Vagina (tissue), 2 donors: ENCODE measurements around the gene DPEP3. TPM values are rescaled to one million over a fixed set of nuclear protein-coding genes. Genes with fewer than 3 reads are reported as not detected.
"Not testable (repeated sequence)": the region's sequence is repeated elsewhere in the genome, so short reads cannot be mapped to it uniquely, and the experiment has no call there.

Source experiments
- DNase-seq, 2 donors: peaks; one replicate each; pipeline ENCODE4 v3.0.0-alpha.2; 2017; ENCODE audit errors: extremely low spot score in 2 of 2
- H3K27ac ChIP-seq: fragments of 200-600 bp; sonication (generic); one replicate; pipeline ENCODE4 v1.5.1; 2019
- H3K27me3 ChIP-seq: fragments of 200-600 bp; sonication (generic); one replicate; pipeline ENCODE4 v1.5.1; 2019
- H3K36me3 ChIP-seq, 2 donors: fragments of 200-600 bp; sonication (generic); one replicate each; pipeline ENCODE4 v1.5.1; 2017 to 2019
- H3K4me1 ChIP-seq: fragments of 200-600 bp; sonication (generic); one replicate; pipeline ENCODE4 v1.5.1; 2019
- H3K4me3 ChIP-seq, 2 donors: fragments of 200-600 bp; sonication (generic); 1 replicate in 1 of 2; 2 replicates in 1 of 2; pipeline ENCODE4 v1.5.1; 2016 to 2019
- H3K9me3 ChIP-seq: fragments of 200-600 bp; sonication (generic); one replicate; pipeline ENCODE4 v1.5.1; 2019
- POLR2A ChIP-seq, 2 donors: fragments of 450-650 bp; IDR thresholded peaks; one replicate each; pipeline ENCODE4 v1.6.1; 2017; ENCODE audit warnings: antibody characterized with exemption in 2 of 2, mild to moderate bottlenecking in 2 of 2, moderate library complexity in 2 of 2
- POLR2AphosphoS5 ChIP-seq, 2 donors: sonication (generic); formaldehyde crosslinking; IDR thresholded peaks; one replicate each; pipeline ENCODE4 v1.9.0; 2017; ENCODE audit warnings: antibody characterized with exemption in 2 of 2, mild to moderate bottlenecking in 2 of 2, low read depth in 1 of 2; ENCODE audit not compliant: insufficient read depth in 1 of 2
- intact Hi-C: fragments of 100-400 bp; cut with DNase I; formaldehyde crosslinking; loops from one replicate; pipeline ENCODE4 v1.15.1; 2023
- total RNA-seq: library from RNA; depleted of rRNA; stranded (reverse); fragments of >200 nt; gene quantifications from one replicate; pipeline ENCODE4 v1.2.3, GENCODE V29; 2016
- TF ChIP-seq, protein P1 (sequence below), 3 experiments: fragments of 450-650 bp in 2 of 3; fragments of 200-600 bp in 1 of 3; sonication (generic) in 1 of 3; IDR thresholded peaks; one replicate each; pipeline ENCODE4 v1.5.1; 2017 to 2019; ENCODE audit warnings: antibody characterized with exemption in 3 of 3, mild to moderate bottlenecking in 2 of 3, moderate library complexity in 2 of 3

Gene DPEP3
- total RNA-seq, 1 donor from 2014 or later = not detected

DNA sequence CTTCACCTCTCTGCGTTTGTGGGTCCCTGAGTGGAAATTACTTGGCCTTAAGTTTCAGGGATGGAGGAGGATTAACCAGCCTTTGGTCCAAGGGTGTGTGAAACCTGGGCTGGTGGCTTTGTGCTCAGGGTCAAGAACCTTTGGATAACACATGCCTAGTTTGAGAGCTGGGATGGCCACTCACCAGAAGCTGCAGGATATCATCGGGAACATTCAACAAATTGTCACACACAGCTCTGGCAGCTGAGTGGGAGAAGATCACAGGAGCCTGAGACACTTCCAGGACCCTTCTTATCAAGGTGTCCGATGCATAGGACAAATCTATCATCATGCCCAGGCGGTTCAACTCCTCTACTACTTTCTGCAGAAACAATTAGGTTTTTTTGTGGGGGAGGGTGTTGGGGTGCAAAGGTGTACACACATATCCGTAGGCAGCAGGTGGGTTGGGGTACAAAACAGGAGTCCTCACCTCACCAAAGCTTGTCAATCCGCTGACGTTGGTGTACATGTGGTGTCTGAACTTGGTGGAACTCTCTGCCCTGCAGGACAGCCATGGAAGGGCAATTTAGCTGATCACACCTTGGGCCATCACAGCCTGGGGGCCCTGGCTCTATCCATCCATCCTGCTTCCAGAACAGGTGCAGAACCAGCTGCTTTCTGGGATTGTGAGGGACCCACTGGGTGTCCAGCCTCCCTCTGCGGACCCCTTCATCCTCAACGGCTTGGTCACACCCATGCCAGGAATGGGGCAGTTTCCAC, 2.7 kb downstream of the DPEP3 start:
- intact Hi-C loops = no loop called here

DNA sequence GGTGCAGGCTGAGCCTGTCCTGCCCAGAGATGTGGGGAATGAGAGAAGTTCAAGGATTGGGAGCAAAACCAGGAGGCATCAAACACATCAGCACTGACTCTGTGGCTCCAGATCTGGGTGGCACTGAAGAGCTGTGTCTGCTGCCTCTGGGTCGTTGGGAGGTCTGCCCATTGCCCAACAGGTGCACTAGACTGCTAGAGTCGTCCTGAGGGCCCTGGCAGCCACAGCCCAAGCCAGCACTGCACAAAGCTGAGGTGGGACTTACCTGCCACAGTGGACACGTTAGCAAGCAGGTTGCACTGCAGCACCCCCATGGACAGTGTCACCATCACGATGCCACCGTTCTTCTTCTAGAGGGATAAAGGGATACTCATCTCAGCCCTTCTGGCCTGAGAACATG, 3.3 kb downstream of the DPEP3 start:
- no peak overlapping the region for H3K27ac ChIP-seq
- intact Hi-C loops = no loop called here
- no peaks in the 10 kb centered on the region for H3K27me3 ChIP-seq
- no peaks in the 10 kb centered on the region for H3K9me3 ChIP-seq
- no peaks in the 10 kb centered on the region for H3K36me3 ChIP-seq
- DNase-seq = no peak
- no peaks in the 10 kb centered on the region for H3K4me1 ChIP-seq
- TF ChIP-seq, protein P1, sequence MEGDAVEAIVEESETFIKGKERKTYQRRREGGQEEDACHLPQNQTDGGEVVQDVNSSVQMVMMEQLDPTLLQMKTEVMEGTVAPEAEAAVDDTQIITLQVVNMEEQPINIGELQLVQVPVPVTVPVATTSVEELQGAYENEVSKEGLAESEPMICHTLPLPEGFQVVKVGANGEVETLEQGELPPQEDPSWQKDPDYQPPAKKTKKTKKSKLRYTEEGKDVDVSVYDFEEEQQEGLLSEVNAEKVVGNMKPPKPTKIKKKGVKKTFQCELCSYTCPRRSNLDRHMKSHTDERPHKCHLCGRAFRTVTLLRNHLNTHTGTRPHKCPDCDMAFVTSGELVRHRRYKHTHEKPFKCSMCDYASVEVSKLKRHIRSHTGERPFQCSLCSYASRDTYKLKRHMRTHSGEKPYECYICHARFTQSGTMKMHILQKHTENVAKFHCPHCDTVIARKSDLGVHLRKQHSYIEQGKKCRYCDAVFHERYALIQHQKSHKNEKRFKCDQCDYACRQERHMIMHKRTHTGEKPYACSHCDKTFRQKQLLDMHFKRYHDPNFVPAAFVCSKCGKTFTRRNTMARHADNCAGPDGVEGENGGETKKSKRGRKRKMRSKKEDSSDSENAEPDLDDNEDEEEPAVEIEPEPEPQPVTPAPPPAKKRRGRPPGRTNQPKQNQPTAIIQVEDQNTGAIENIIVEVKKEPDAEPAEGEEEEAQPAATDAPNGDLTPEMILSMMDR (IDR thresholded peaks at IDR 0.05) = no peak
- TF ChIP-seq POLR2AphosphoS5 (IDR thresholded peaks at IDR 0.05; ENCODE audit: insufficient read depth in 1 of 2, low read depth in 1 of 2) (no peak), POLR2A (IDR thresholded peaks at IDR 0.05) (no peak)
- no peak overlapping the region for H3K4me3 ChIP-seq

More for the DNA sequence above, 2.7 kb downstream of the DPEP3 start:
- Histone ChIP-seq H3K36me3 (no peaks in the 10 kb centered on the region), H3K4me1 (no peaks in the 10 kb centered on the region), H3K4me3 (no peak overlapping the region), H3K27me3 (no peaks in the 10 kb centered on the region), H3K9me3 (no peaks in the 10 kb centered on the region), H3K27ac (no peak overlapping the region)
- TF ChIP-seq POLR2AphosphoS5 (IDR thresholded peaks at IDR 0.05; ENCODE audit: insufficient read depth in 1 of 2, low read depth in 1 of 2) (no peak), POLR2A (IDR thresholded peaks at IDR 0.05) (no peak)
- TF ChIP-seq, protein P1 (IDR thresholded peaks at IDR 0.05) = no peak
- no peak for DNase-seq

DNA sequence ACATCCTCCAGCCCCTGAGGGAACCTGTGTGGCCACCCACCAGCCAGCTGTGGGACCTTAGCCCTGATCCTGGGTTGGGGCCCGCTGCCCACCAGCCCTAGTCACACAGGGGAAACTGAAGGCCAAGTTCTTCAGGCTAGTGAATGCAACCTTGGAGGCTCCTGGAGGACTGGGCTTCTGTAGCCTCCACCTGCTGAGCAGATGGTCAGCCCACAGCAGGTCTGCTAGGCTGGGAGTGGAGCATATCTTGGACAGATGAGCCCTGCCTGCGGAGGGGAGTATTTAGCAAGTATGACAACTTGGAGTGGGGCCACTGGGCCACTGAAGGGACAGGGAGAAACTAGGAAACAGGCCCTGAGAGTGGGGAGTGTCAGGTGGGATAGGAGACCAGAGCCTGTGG, 4.1 kb downstream of the DPEP3 start:
- H3K4me1 ChIP-seq = no peaks in the 10 kb centered on the region
- no peak overlapping the region for H3K4me3 ChIP-seq
- no peaks in the 10 kb centered on the region for H3K36me3 ChIP-seq
- no peaks in the 10 kb centered on the region for H3K27me3 ChIP-seq
- no peak for DNase-seq
- TF ChIP-seq, protein P1 (IDR thresholded peaks at IDR 0.05) = no peak
- TF ChIP-seq POLR2A (IDR thresholded peaks at IDR 0.05) (no peak), POLR2AphosphoS5 (IDR thresholded peaks at IDR 0.05; ENCODE audit: insufficient read depth in 1 of 2, low read depth in 1 of 2) (no peak)
- H3K27ac ChIP-seq = no peak overlapping the region
- no peaks in the 10 kb centered on the region for H3K9me3 ChIP-seq
- intact Hi-C loops = no loop called here

DNA sequence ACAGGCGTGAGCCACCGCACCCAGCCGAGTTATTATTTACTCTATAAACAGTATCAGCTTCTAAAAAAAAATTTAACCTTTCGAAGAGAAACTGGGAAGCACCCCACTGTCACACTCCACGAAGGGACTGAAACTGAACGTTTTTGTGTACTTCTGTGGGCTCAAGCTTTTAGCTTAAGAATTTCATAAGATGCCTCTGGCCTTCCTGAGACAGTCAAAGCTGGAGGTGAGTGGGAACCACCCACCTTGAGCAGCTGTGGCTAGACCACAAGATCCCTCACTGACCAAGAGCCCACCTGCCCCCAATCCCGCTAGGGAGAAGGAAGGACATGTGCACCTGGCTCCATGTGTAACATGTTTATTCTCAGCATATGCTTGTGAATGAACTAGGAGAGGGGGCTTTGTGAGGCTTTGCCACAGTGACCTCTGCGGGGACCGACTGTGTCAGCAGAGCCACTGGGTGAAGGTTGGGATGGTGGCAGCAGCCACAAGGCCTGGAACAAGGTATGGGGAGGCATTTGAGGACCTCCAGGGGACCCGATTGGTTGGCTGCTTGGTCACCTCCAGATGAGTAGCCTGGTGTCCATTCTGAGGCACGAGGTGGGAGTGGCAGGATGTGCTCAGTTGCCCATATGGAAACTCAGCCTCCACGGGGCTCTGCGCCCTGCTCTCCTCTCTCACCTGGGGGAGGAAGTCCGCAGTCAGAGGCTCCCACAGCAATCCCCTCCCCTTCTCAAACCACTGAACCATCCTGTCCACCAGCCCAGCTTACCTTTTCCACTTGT, 4.8 kb downstream of the DPEP3 start:
- no peaks in the 10 kb centered on the region for H3K4me1 ChIP-seq
- DNase-seq = no peak
- TF ChIP-seq, protein P1 (IDR thresholded peaks at IDR 0.05) = no peak
- TF ChIP-seq POLR2A (IDR thresholded peaks at IDR 0.05) (no peak), POLR2AphosphoS5 (IDR thresholded peaks at IDR 0.05; ENCODE audit: insufficient read depth in 1 of 2, low read depth in 1 of 2) (no peak)
- H3K4me3 ChIP-seq = no peak overlapping the region
- intact Hi-C loops = no loop called here
- no peaks in the 10 kb centered on the region for H3K27me3 ChIP-seq
- H3K27ac ChIP-seq = no peak overlapping the region
- H3K36me3 ChIP-seq = no peaks in the 10 kb centered on the region
- H3K9me3 ChIP-seq = no peaks in the 10 kb centered on the region

DNA sequence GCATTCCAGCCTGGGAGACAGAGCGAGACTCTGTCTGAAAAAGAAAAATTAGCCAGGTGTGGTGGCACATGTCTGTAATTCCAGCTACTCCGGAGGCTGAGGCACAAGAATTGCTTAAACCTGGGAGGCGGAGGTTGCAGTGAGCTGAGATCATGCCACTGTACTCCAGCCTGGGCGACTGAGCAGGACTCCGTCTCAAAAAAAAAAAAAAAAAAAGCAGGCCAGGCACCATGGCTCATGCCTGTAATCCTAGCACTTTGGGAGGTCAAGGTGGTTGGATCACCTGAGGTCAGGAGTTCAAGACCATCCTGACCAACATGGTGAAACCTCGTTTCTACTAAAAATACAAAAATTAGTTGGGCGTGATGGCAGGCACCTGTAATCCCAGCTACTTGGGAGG, 8.0 kb downstream of the DPEP3 start:
- peaks cover 16% of the 10 kb centered on the region for H3K4me1 ChIP-seq
- intact Hi-C loops, H3K27ac ChIP-seq: not testable (repeated sequence)

More for the DNA sequence above, 8.0 kb downstream of the DPEP3 start:
- not testable (repeated sequence) for H3K4me3 ChIP-seq, H3K36me3 ChIP-seq, DNase-seq, H3K27me3 ChIP-seq, H3K9me3 ChIP-seq
